ENCODE results near the gene NAXE. TPM values are rescaled to one million over a fixed set of nuclear protein-coding genes. Genes with fewer than 3 reads are reported as not detected.

The NAXE gene
- total and polyA plus RNA-seq, 2 of the 13 experiments (the other 11 are each of a cell fraction or from before 2014, with no cell fraction given): 39.4 to 59.4 TPM

- TF ChIP-seq KDM3A (CRISPR knock-in tag; IDR thresholded peaks at IDR 0.05; ENCODE audit: low read depth) (peak; percentile 63; the same call in 1 of the 2 replicates), TCF7 (IDR thresholded peaks at IDR 0.05; ENCODE audit: low read depth) (no peak), TBX2 (CRISPR knock-in tag; IDR thresholded peaks at IDR 0.05; ENCODE audit: borderline replicate concordance) (peak; percentile 57), ATF7-NPFF (CRISPR knock-in tag; IDR thresholded peaks at IDR 0.05; ENCODE audit: low read depth) (peak; percentile 79; the same call in 1 of the 2 replicates), KLF15 (CRISPR knock-in tag; IDR thresholded peaks at IDR 0.05; ENCODE audit: borderline replicate concordance) (peak; percentile 74; the same call in 1 of the 2 replicates), SUZ12 (IDR thresholded peaks at IDR 0.05; ENCODE audit: low read depth, low read length) (peak; percentile 62), CC2D1A (CRISPR knock-in tag; IDR thresholded peaks at IDR 0.05) (no peak), ZNF678 (CRISPR knock-in tag; IDR thresholded peaks at IDR 0.05) (no peak), SRSF1 (optimal IDR thresholded peaks at IDR 0.05; ENCODE audit: low read depth, low read length) (no peak), CREB3 (CRISPR knock-in tag; IDR thresholded peaks at IDR 0.05) (no peak), ZNF616 (CRISPR knock-in tag; IDR thresholded peaks at IDR 0.05; ENCODE audit: low read depth) (0 out of 2 replicates have a peak, but pooled peaks have one; percentile 47), TCF7L2 (IDR thresholded peaks at IDR 0.05; ENCODE audit: low read depth, low read length) (no peak), ZMAT3 (CRISPR knock-in tag; conservative IDR thresholded peaks at IDR 0.05) (no peak), ZNF367 (CRISPR knock-in tag; IDR thresholded peaks at IDR 0.05; ENCODE audit: borderline replicate concordance) (no peak), SIX4 (CRISPR knock-in tag; IDR thresholded peaks at IDR 0.05) (no peak), RNF219 (CRISPR knock-in tag; IDR thresholded peaks at IDR 0.05) (no peak), ZNF281 (CRISPR knock-in tag; IDR thresholded peaks at IDR 0.05; ENCODE audit: borderline replicate concordance) (no peak), PRDM4 (CRISPR knock-in tag; IDR thresholded peaks at IDR 0.05; ENCODE audit: borderline replicate concordance) (no peak), ZNF350 (CRISPR knock-in tag; IDR thresholded peaks at IDR 0.05; ENCODE audit: borderline replicate concordance, low read depth) (peak; percentile 23; the same call in 1 of the 2 replicates), AGO2 (optimal IDR thresholded peaks at IDR 0.05; ENCODE audit: low read depth, low read length) (no peak), ZNF577 (CRISPR knock-in tag; IDR thresholded peaks at IDR 0.05; ENCODE audit: borderline replicate concordance, low read depth) (no peak), MIXL1 (CRISPR knock-in tag; IDR thresholded peaks at IDR 0.05) (no peak)
These were observed 19.5 kb upstream of the NAXE start, which contains the start of gene IQGAP3 (continued) for GRCh38 chr1:156571919-156572662.

All from HepG2 (cell line).